Muscle layer of colon (tissue), 2 donors: ENCODE data around the gene NCKAP5.
"Not testable (repeated sequence)": the region's sequence is repeated elsewhere in the genome, so short reads cannot be mapped to it uniquely, and the experiment has no call there.

Source experiments
- H3K27ac ChIP-seq: one replicate; pipeline ENCODE4 v1.7.0; 2013; ENCODE audit warnings: low read depth, mild to moderate bottlenecking, low read length, moderate library complexity
- H3K27me3 ChIP-seq, 2 donors: one replicate each; pipeline ENCODE4 v1.7.0; 2013; ENCODE audit warnings: low read length in 2 of 2, mild to moderate bottlenecking in 2 of 2; ENCODE audit not compliant: insufficient read depth in 2 of 2, control insufficient read depth in 1 of 2
- H3K36me3 ChIP-seq: one replicate; pipeline ENCODE4 v1.7.0; 2013; ENCODE audit warnings: mild to moderate bottlenecking, low read length; ENCODE audit not compliant: insufficient read depth
- H3K4me1 ChIP-seq: one replicate; pipeline ENCODE4 v1.7.0; 2013; ENCODE audit warnings: mild to moderate bottlenecking, low read length; ENCODE audit not compliant: insufficient read depth
- H3K4me3 ChIP-seq, 2 donors: one replicate each; pipeline ENCODE4 v1.7.0; 2013; ENCODE audit warnings: low read length in 2 of 2, low read depth in 1 of 2, mild to moderate bottlenecking in 1 of 2, moderate library complexity in 1 of 2
- H3K9ac ChIP-seq: one replicate; pipeline ENCODE4 v1.7.0; 2013; ENCODE audit warnings: low read length
- H3K9me3 ChIP-seq: one replicate; pipeline ENCODE4 v1.7.0; 2013; ENCODE audit warnings: mild to moderate bottlenecking, low read length
- donor health status: abdominal sarcoma.
- donor health status: Adenocarcinoma of cecum.

Gene NCKAP5

DNA sequence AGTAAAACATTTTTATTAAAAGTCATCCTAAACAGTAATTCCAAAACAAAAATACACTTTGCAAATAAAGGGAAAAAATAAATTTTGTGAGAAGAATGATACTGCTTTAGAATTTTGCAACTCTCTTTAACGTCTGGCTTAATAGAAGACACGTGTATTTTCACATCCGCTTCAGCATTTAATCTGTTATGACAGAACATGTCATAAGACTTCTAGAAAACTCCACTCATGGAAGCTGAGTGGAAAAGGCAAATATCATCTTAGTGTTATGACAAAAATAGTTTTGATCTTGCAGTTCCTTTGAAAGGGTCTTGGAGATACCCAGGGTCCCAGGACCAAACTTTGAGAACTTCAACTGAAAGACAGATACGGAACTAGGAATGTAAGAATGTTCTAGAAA, 350.1 kb downstream of the NCKAP5 start:
- Histone ChIP-seq H3K9me3 (no peaks in the 10 kb centered on the region), H3K27ac (no peak overlapping the region), H3K27me3 (no peaks in the 10 kb centered on the region), H3K36me3 (no peaks in the 10 kb centered on the region), H3K4me3 (no peak overlapping the region), H3K9ac (no peak overlapping the region), H3K4me1 (no peaks in the 10 kb centered on the region)

DNA sequence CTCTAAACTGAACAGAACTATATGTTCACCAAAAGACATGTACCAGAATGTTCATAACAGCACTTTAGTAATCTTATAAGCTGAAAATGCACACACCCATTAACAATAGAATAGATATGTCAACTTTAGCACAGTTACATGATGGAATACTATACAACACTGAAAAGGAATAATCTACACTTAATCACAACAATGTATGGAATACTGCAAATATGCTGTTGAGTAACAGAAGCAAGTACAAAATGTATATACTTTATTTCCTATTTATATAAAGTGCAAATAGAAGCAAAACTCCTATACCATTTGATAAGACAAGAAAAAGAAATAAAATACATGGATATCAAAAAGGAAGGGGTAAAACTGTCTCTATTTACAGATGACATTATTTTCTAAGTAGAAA, 352.8 kb downstream of the NCKAP5 start:
- Histone ChIP-seq H3K9me3 (no peaks in the 10 kb centered on the region), H3K36me3 (no peaks in the 10 kb centered on the region), H3K4me3 (no peak overlapping the region), H3K27ac (no peak overlapping the region), H3K9ac (no peak overlapping the region), H3K4me1 (no peaks in the 10 kb centered on the region), H3K27me3 (no peaks in the 10 kb centered on the region)

DNA sequence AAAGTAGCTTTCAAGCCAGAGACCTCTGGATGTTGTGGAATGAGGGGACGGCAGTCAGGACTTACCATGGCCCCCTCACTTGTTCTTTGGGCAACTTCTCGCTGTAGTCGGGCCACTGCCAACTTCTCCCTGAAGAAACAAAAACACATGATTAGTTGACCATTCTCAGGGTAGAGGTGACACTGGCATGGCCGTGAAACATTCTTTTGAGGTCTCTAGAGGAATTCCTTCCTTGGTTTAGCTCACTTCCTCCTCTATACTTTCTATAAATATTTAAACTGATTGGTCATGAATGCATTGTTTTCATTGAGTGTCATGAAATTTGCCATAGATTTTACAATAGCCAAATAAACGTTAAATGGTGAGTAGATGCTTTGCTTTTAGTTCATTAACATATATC, 354.6 kb downstream of the NCKAP5 start:
- Histone ChIP-seq H3K27ac (no peak overlapping the region), H3K27me3 (no peaks in the 10 kb centered on the region), H3K9ac (no peak overlapping the region), H3K4me3 (no peak overlapping the region), H3K36me3 (no peaks in the 10 kb centered on the region), H3K9me3 (no peaks in the 10 kb centered on the region), H3K4me1 (no peaks in the 10 kb centered on the region)

DNA sequence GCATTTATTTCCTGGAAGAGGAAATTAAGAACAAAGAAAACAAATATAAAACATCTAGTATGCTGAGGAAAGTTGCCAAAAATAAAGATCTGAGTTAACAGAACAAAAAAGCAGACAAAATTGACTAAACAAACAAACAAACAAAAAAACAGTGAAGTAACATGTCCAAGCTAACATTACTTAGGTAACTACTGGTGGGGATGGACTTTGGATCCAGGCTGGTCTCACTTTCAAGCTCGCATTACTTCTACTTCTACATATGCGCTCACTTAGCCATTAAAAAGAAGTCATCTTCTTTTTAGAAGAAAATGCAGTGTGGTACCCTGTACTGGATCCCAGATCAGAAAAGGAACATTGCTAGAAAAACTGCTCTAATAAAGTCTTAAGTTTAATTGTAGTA, 358.9 kb downstream of the NCKAP5 start:
- Histone ChIP-seq H3K27me3 (no peaks in the 10 kb centered on the region), H3K36me3 (no peaks in the 10 kb centered on the region), H3K4me1 (no peaks in the 10 kb centered on the region), H3K27ac (no peak overlapping the region), H3K9ac (no peak overlapping the region), H3K9me3 (no peaks in the 10 kb centered on the region), H3K4me3 (no peak overlapping the region)

DNA sequence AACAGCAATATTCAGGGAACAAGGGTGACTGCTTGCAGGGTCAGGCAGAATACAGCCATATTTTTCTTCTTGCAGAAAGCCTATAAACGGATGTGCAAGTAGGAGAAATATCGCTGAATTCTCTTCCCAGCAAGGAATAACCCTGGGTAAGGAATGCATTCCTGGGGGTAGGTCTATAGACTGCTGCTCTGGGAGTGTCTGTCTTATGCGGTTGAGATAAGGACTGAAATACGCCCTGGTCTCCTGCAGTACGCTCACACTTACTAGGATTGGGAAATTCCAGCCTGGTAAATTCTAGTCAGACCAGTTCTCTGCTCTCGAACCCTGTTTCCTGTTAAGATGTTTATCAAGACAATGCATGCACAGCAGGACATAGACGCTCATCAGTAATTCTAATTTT, 361.6 kb downstream of the NCKAP5 start:
- H3K9ac ChIP-seq = not testable (repeated sequence)

DNA sequence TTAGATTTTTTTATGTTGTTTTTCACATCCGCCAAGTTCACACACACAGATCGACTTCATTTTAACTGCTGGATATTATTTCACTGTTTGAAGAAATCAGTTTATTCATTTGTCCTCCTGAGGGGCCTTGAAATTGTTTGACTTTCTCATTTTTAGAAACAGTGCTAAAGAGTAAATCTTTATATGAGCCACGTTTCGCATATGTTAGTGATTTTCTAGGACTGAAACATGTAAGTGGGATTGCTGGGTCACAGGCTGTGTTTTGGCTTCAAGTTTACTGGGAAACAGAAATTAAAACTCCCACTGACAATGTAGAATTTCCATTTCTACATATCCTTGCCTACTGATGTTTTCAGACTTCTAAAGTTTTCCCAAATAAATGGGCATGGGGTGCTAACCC, 363.8 kb downstream of the NCKAP5 start:
- H3K27ac ChIP-seq = no peak overlapping the region
- no peaks in the 10 kb centered on the region for H3K9me3 ChIP-seq
- H3K4me1 ChIP-seq = no peaks in the 10 kb centered on the region
- no peaks in the 10 kb centered on the region for H3K36me3 ChIP-seq
- no peaks in the 10 kb centered on the region for H3K27me3 ChIP-seq
- H3K9ac ChIP-seq = no peak overlapping the region
- no peak overlapping the region for H3K4me3 ChIP-seq

More for the DNA sequence above, 361.6 kb downstream of the NCKAP5 start:
- H3K4me1 ChIP-seq, H3K27me3 ChIP-seq, H3K9me3 ChIP-seq, H3K4me3 ChIP-seq, H3K36me3 ChIP-seq, H3K27ac ChIP-seq: not testable (repeated sequence)

DNA sequence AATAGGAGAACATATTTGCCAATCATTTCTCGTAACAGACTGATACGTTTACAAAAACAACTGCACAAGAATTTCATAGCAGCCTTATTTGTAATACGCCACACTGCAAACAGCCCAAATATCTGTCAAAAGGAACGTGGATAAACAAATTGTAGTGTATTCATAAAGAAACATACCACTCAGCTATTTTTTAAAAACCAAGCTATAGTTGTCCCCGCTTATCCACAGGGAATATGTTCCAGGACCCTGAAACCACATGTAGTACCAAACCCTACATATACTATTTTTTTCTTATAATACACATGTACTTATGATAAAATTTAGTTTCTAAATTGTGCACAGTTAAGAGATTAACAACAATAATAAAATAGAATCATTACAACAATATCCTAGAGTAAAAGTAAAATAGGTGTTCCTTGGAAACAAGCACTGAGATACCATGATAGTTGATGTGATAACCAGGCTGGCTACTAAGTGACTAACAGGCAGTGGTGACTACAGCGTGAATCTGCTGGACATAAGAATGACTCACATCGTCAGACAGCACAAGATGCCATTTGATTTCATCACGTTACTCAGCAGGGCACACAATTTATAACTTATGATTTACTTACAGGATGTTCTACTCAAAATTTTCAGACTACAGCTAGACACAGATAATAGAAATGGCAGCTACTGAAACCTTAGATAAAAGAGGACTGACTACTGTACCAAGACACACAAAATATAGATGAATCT, 367.4 kb downstream of the NCKAP5 start:
- H3K9ac ChIP-seq = no peak overlapping the region
- H3K27ac ChIP-seq = no peak overlapping the region

DNA sequence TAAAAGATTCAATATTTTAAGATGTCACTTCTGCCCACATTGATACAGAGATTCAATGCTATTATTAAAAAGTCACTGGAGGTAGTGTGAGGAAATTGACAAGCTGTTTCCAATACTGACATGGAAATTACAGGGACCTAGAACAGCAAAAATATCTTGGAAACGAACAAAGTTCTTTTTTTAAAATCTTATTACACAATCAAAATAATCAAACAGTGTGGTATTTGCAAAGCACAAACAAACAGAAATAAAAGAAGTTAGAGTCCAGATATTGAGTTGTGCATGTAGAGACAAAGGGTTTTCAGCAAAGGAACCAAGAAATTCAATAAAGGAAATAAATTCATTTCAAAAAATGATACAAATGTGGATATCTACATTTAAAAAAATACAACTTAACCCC, 369.6 kb downstream of the NCKAP5 start:
- no peaks in the 10 kb centered on the region for H3K9me3 ChIP-seq
- no peaks in the 10 kb centered on the region for H3K36me3 ChIP-seq
- no peaks in the 10 kb centered on the region for H3K4me1 ChIP-seq
- H3K9ac ChIP-seq = no peak overlapping the region
- H3K27ac ChIP-seq = no peak overlapping the region
- H3K27me3 ChIP-seq = no peaks in the 10 kb centered on the region
- H3K4me3 ChIP-seq = no peak overlapping the region

More for the DNA sequence above, 367.4 kb downstream of the NCKAP5 start:
- H3K9me3 ChIP-seq = no peaks in the 10 kb centered on the region
- no peaks in the 10 kb centered on the region for H3K27me3 ChIP-seq
- no peaks in the 10 kb centered on the region for H3K4me1 ChIP-seq
- no peaks in the 10 kb centered on the region for H3K36me3 ChIP-seq
- H3K4me3 ChIP-seq = no peak overlapping the region

DNA sequence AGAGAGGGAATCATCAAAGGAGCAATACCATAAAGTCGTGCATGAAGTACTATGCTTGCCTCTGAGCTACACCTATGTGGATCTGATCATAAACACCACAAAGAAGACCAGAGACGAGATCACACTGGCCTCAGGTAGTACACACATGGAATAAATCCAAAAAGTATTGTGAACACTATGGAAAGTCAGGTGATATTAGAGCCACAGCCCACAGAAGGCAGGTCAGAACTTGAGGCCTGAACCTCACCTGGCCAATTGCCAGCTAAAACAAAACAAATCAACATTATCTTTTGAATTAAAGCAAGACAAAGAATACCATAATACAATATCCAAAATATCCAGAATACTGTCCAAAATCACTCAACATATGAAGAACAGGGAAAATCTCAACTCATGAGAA, 371.1 kb downstream of the NCKAP5 start:
- Histone ChIP-seq H3K9ac (no peak overlapping the region), H3K27me3 (no peaks in the 10 kb centered on the region), H3K4me1 (no peaks in the 10 kb centered on the region), H3K9me3 (no peaks in the 10 kb centered on the region), H3K36me3 (no peaks in the 10 kb centered on the region), H3K27ac (no peak overlapping the region), H3K4me3 (no peak overlapping the region)

DNA sequence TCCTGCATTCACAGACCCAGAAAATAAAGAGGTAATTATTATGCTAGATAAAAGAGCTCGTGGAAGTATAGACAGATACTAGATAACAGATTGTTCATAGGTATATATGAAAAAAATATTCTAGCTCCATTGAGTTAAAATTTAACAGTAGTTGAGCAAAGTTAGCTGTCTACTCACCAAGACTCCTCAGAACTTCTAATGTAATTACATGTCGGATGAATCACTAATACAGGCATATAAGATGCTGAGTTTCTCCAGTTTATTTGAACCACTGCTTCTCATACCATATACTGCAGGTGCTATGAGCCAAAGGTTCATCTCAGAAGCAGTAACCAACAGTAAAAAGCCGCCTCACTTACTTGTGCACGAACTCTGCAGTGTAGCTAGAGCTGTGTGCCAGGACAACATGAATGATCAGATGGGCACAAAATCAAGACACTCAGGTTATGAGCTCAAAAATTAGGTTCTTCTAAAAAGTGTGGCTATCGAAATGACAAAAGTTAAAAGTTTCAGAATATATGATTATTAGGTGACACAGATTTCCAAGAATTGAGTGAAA, 373.4 kb downstream of the NCKAP5 start:
- Histone ChIP-seq H3K36me3 (no peaks in the 10 kb centered on the region), H3K27ac (no peak overlapping the region), H3K4me1 (no peaks in the 10 kb centered on the region), H3K9me3 (no peaks in the 10 kb centered on the region), H3K9ac (no peak overlapping the region), H3K4me3 (no peak overlapping the region), H3K27me3 (no peaks in the 10 kb centered on the region)

DNA sequence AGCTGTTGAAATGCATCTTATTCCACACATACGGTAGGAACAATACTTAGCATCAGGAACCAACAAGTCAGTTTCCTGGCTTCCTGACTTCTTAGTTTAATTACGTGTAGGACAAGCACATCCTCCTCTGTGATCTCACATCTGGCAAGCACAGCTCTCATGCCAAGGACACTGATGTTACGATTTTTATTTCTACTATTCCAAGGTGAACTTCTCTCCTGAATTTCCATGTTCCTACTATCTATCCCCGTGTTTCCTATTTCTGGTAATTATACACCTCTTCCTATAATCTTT, 374.0 kb downstream of the NCKAP5 start:
- H3K4me1 ChIP-seq = no peaks in the 10 kb centered on the region
- H3K27me3 ChIP-seq = no peaks in the 10 kb centered on the region
- no peak overlapping the region for H3K9ac ChIP-seq
- no peaks in the 10 kb centered on the region for H3K9me3 ChIP-seq
- H3K27ac ChIP-seq = no peak overlapping the region
- H3K4me3 ChIP-seq = no peak overlapping the region
- no peaks in the 10 kb centered on the region for H3K36me3 ChIP-seq
